CD4-positive, alpha-beta T cell treated with Interleukin-15 for 4 hours (primary cell): ENCODE results near the gene NR4A3.
A peak's percentile ranks its signal among the peaks of the same experiment; 100 is the strongest.
"Not testable (repeated sequence)": the region's sequence is repeated elsewhere in the genome, so short reads cannot be mapped to it uniquely, and the experiment has no call there.

ENCODE experiments used
- DNase-seq: peaks from one replicate; pipeline ENCODE4 v3.0.0-alpha.2; 2020; ENCODE audit warnings: low spot score

The NR4A3 gene

GRCh38 chr9:99834474-99834873, 12.8 kb downstream of the NR4A3 start:
- DNase-seq: no peak

GRCh38 chr9:99835142-99835541, 13.5 kb downstream of the NR4A3 start:
- DNase-seq: no peak

- no peak for DNase-seq
These were observed 13.9 kb downstream of the NR4A3 start for GRCh38 chr9:99835581-99835980.

GRCh38 chr9:99840072-99840471, 18.4 kb downstream of the NR4A3 start:
- DNase-seq: no peak

- no peak for DNase-seq
These were observed 23.4 kb downstream of the NR4A3 start for GRCh38 chr9:99845063-99845462.

GRCh38 chr9:99848447-99848846, 26.8 kb downstream of the NR4A3 start:
- no peak for DNase-seq

GRCh38 chr9:99850736-99851499, 29.2 kb downstream of the NR4A3 start:
- no peak for DNase-seq

GRCh38 chr9:99851500-99851822, 29.8 kb downstream of the NR4A3 start:
- peak; percentile 46 for DNase-seq

- DNase-seq: no peak
These were observed 30.9 kb downstream of the NR4A3 start for GRCh38 chr9:99852617-99853016.

- no peak for DNase-seq
These were observed 33.9 kb downstream of the NR4A3 start for GRCh38 chr9:99855467-99856176.

- not testable (repeated sequence) for DNase-seq
These were observed 35.9 kb downstream of the NR4A3 start for GRCh38 chr9:99857576-99857975.

- no peak for DNase-seq
These were observed 36.4 kb downstream of the NR4A3 start for GRCh38 chr9:99858087-99858486.

- no peak for DNase-seq
These were observed 37.7 kb downstream of the NR4A3 start for GRCh38 chr9:99859243-99859980.

GRCh38 chr9:99860266-99860665, 38.6 kb downstream of the NR4A3 start:
- no peak for DNase-seq

GRCh38 chr9:99863955-99864354, 42.3 kb downstream of the NR4A3 start:
- no peak for DNase-seq

- DNase-seq: no peak
These were observed 44.7 kb downstream of the NR4A3 start for GRCh38 chr9:99866398-99866797.

- no peak for DNase-seq
These were observed 45.9 kb downstream of the NR4A3 start for GRCh38 chr9:99867536-99867935.

GRCh38 chr9:99867968-99868367, 46.3 kb downstream of the NR4A3 start:
- DNase-seq: no peak

GRCh38 chr9:99868845-99869244, 47.2 kb downstream of the NR4A3 start:
- DNase-seq: no peak

- DNase-seq: no peak
These were observed 48.4 kb downstream of the NR4A3 start for GRCh38 chr9:99870126-99870525.

GRCh38 chr9:99873531-99873930, 51.8 kb downstream of the NR4A3 start:
- no peak for DNase-seq

GRCh38 chr9:99873943-99874584, 52.4 kb downstream of the NR4A3 start:
- no peak for DNase-seq

GRCh38 chr9:99876190-99876589, 54.5 kb downstream of the NR4A3 start:
- no peak for DNase-seq
